ENCODE data around the gene GALNT14. TPM values are rescaled to one million over a fixed set of nuclear protein-coding genes. Genes with fewer than 3 reads are reported as not detected.

GALNT14 gene
- total and polyA plus RNA-seq, 2 of the 8 experiments (the other 6 are each of a cell fraction or from before 2014, with no cell fraction given) = 13.0 to 13.7 TPM

DNA sequence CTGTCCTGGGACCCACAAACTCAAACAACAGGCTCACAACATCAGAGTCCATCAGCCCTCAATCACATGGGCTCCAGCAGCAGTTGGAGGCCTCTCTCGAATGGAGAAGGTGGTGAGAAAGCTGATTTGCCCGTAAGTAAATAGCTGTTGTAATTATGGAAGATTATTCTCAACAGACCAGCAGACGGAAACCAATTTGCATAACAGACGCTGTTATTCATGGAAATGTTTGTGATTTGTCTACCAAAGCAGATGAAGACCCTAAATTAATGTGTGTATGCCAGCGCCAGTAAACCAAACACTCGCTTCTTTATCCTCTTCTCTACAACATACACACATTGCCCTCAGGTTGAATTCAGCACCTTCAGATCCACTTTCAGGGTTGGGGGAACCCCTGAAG is 23.4 kb upstream of the GALNT14 start:
- no peak overlapping the region for H4K5ac ChIP-seq (ENCODE audit: insufficient read length, low read depth, low read length)
- H3K79me1 ChIP-seq (ENCODE audit: low read depth, low read length) = no peaks in the 10 kb centered on the region
- H3K27ac ChIP-seq (ENCODE audit: low read depth, low read length) = no peak overlapping the region
- no peak for FAIRE-seq
- 92% methylated on average over 6 of the region's 6 CpGs; no CpG with 5 or more reads in 1 of the 2 experiments for WGBS, 2 experiments (ENCODE audit: extremely low coverage in 1 of 2, insufficient coverage in 1 of 2, insufficient read length in 1 of 2, insufficient replicate concordance in 2 of 2, low coverage in 1 of 2, low lambda C conversion rate in 2 of 2, missing lambda C conversion rate in 1 of 2)
- no peaks in the 10 kb centered on the region for H3K79me2 ChIP-seq (ENCODE audit: control insufficient read depth in 1 of 2, insufficient read depth in 2 of 2, low read length in 2 of 2)
- no peaks in the 10 kb centered on the region for H3K4me1 ChIP-seq (replicated peaks in 1 of 4; ENCODE audit: control insufficient read depth in 3 of 4, insufficient read depth in 4 of 4, low read length in 3 of 4)
- H3K27me3 ChIP-seq (replicated peaks in 1 of 4; ENCODE audit: control insufficient read depth in 3 of 4, extremely low read depth in 1 of 4, insufficient read depth in 3 of 4, low read length in 3 of 4) = no peaks in the 10 kb centered on the region
- no peak overlapping the region for H3K18ac ChIP-seq (ENCODE audit: extremely low read depth, low read length)
- H2BK20ac ChIP-seq (ENCODE audit: low read length) = no peak overlapping the region
- no peak overlapping the region for H3K4me3 ChIP-seq (ENCODE audit: extremely low read depth in 1 of 4, insufficient read depth in 2 of 4, low read depth in 3 of 4, low read length in 4 of 4)
- H3K56ac ChIP-seq (replicated peaks; ENCODE audit: insufficient read length, low read depth, low read length) = no peak overlapping the region
- H4K20me1 ChIP-seq (replicated peaks in 1 of 2; ENCODE audit: control insufficient read depth in 1 of 2, insufficient read depth in 2 of 2, low read length in 2 of 2) = no peaks in the 10 kb centered on the region
- H3K14ac ChIP-seq (ENCODE audit: insufficient read length) = no peak overlapping the region
- H3K23me2 ChIP-seq (ENCODE audit: low read depth, low read length) = no peaks in the 10 kb centered on the region
- H2BK12ac ChIP-seq (ENCODE audit: low read depth, low read length) = no peak overlapping the region
- H3K9me3 ChIP-seq (ENCODE audit: insufficient read depth in 2 of 2, low read depth in 1 of 2, low read length in 1 of 2) = no peaks in the 10 kb centered on the region
- H2BK5ac ChIP-seq (ENCODE audit: low read depth, low read length) = no peak overlapping the region
- H4K91ac ChIP-seq (replicated peaks; ENCODE audit: insufficient read length, low read length) = no peak overlapping the region
- no peak overlapping the region for H2AK5ac ChIP-seq (ENCODE audit: low read depth, low read length)
- H2AFZ ChIP-seq (ENCODE audit: low read length) = no peak overlapping the region
- CTCF ChIA-PET (ENCODE audit: partially characterized antibody) = interaction anchor here (1.5 to 2.7 kb wide), 2 partner anchors 9 to 11 kb away, joined by 9 to 17 read pairs; no protein-coding TSS in a partner anchor
- POLR2A ChIA-PET (ENCODE audit: partially characterized antibody) = no interaction called here
- H3K4ac ChIP-seq (replicated peaks; ENCODE audit: insufficient read length, low read depth, low read length) = no peak overlapping the region
- DNase-seq (ENCODE audit: low read depth in 1 of 2, low spot score in 2 of 2) = peak in 1 of 2 experiments; percentile 16
- H3K4me2 ChIP-seq (ENCODE audit: insufficient read depth in 1 of 2, low read depth in 2 of 2, low read length in 2 of 2) = no peak overlapping the region
- H2BK120ac ChIP-seq (replicated peaks; ENCODE audit: low read depth, low read length) = no peak overlapping the region
- no peak overlapping the region for H2BK15ac ChIP-seq (ENCODE audit: low read length)
- H3K9ac ChIP-seq (replicated peaks in 1 of 4; ENCODE audit: extremely low read depth in 1 of 4, low read depth in 3 of 4, low read length in 3 of 4) = no peak overlapping the region
- H4K8ac ChIP-seq (ENCODE audit: extremely low read depth, insufficient read depth, low read length) = no peak overlapping the region; the same call in 1 of the 2 replicates
- TF ChIP-seq KDM5A (IDR thresholded peaks at IDR 0.05; ENCODE audit: low read length) (no peak), BRCA1 (IDR thresholded peaks at IDR 0.05; ENCODE audit: low read depth, low read length) (no peak), YY1 (IDR thresholded peaks at IDR 0.05; ENCODE audit: low read depth, low read length) (no peak), SP2 (IDR thresholded peaks at IDR 0.05; ENCODE audit: low read length) (no peak)
- TF ChIP-seq, protein P1, sequence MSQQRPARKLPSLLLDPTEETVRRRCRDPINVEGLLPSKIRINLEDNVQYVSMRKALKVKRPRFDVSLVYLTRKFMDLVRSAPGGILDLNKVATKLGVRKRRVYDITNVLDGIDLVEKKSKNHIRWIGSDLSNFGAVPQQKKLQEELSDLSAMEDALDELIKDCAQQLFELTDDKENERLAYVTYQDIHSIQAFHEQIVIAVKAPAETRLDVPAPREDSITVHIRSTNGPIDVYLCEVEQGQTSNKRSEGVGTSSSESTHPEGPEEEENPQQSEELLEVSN (IDR thresholded peaks at IDR 0.05) = no peak
- no peak overlapping the region for H3K23ac ChIP-seq (ENCODE audit: insufficient read length)
- no peaks in the 10 kb centered on the region for H3K36me3 ChIP-seq (ENCODE audit: control insufficient read depth in 2 of 4, insufficient read depth in 4 of 4, low read length in 3 of 4)

All from H1 (cell line).